NCI-H748 treated with DMSO at 0.1 percent for 48 hours (cell line): ENCODE results near the gene SMPD4.
"Not testable (repeated sequence)": the region's sequence is repeated elsewhere in the genome, so short reads cannot be mapped to it uniquely, and the experiment has no call there.

Experiments
- DNase-seq: peaks from one replicate; lab custom pipeline; 2025; lab: John Stamatoyannopoulos, UW

Gene SMPD4

GRCh38 chr2:130181325-130181879 lies at the start of gene SMPD4:
TSS of gene SMPD4 (minus strand) at chr2:130181602. CDS start at chr2:130176592, 5,010 bp downstream.
- DNase-seq: peak; percentile 75

DNA sequence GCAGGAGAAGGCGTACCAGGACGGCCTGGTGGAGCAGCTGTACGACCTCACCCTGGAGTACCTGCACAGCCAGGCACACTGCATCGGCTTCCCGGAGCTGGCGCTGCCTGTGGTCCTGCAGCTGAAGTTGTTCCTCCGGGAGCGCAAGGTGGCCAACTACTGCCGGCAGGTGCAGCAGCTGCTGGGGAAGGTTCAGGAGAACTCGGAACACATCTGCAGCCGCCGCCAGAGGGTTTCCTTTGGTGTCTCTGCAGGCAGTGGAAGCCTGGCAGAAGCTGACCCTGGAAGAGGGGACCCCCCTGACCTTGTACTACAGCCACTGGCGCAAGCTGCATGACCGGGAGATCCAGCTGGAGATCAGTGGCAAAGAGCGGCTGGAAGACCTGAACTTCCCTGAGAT lies 49.5 kb upstream of the SMPD4 start:
- not testable (repeated sequence) for DNase-seq

- not testable (repeated sequence) for DNase-seq
Measured at GRCh38 chr2:130230376-130230775, 49.0 kb upstream of the SMPD4 start.

DNA sequence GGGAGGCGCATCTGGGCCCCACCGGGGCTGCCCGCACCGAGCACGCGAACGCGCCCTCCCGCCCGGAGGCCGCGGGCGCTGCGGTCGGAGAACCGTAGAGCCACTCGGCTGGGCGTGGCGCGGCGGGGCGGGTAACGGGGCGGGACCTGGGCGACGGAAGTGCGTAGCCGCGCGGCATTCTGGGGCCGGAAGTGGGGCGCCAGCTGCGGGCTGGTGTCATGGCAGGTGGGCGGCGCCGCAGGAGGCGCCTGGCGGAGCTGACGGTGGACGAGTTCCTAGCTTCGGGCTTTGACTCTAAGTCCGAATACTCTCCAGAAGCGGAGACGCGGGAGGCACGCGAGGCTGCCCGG lies 47.7 kb upstream of the SMPD4 start:
- DNase-seq: not testable (repeated sequence)

DNA sequence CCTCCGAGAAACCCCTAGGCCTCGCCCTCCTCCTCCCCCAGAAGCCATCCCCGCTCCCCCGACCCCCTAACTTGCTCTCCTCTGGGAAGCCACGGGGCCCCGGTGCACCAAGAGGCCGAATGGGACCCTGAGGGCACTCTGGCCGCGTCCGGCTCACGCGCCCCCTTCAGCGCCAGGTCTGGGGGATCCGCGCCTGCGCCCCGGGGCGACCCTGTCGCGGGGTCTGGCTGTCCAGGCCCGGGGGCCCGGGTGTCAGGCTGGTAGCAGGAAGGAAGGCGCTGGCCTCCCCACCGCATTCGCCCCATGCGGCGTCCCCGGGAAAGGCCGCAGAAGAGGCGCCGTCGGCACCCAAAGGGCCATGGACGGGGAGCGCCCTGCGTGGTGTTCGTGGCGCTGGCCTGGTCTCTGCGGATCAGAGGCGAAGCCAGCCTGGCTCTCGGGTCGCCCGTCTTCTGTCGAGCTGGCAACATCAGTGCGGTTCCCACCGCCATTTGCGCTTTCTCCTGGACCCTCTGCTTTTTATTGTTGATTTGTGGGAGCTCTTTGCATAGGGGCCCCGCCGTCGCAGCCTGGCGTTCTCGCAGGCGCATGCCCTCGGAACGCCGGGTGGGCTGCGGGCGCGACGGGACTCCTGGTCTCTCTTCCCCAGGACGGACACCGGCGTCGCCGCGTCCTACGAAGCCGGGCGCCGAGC lies 47.2 kb upstream of the SMPD4 start:
- not testable (repeated sequence) for DNase-seq

DNA sequence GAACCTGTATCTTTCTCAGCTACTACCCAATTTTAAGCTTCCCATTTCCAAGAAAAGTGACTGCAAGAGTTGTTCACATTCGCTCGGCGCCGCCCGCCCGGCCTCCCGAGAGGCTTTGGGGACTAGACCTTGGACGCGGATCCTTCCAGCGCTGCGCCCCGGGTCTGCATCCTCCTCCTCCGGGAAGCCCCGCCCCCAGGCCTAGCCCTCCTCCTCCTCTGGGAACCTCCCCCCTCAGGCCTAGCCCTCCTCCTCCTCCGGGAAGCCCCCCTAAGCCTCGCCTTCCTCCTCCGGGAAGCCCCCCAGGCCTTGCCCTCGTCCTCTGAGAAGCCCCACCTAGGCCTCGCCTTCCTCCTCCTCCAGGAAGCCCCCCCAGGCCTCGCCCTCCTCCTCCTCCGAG lies 46.6 kb upstream of the SMPD4 start:
- DNase-seq: not testable (repeated sequence)

DNA sequence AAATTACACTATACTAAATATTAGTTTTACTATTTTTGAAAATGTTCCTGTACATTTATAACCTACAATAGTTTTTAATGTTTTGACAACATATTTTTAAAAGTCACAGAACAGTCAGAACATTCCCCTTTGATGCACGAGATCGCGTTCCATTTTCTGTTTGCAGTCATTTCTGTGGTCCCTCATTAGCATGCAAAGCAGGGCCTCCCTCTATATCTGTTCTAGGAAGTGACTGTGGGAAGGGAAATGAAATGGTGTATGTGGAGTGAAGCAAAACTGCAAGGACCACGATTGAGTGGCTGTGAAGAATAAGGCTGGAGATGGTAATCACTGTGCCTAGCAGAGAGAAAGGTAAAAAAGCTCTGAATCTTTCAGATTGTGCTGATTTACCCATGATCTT lies 41.1 kb upstream of the SMPD4 start:
- DNase-seq: not testable (repeated sequence)

DNA sequence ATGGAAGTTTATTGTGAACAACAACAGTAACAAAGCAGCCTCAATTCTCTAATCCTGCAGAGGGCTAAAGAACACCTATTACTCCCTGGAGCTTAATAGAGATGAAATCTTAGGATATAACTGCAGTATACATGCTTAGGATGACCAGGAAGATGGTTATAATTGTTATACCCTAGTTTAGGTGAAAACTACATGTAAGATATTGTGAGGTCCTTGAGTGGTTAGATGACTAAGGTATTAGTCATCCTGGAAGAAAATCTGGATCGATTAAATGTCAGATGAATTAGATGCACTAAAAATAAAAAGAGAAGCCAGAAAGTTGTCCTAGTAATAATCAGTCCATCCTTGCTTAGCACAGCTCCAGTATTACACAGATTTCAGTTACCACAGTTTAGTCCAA lies 39.1 kb upstream of the SMPD4 start:
- DNase-seq: not testable (repeated sequence)

DNA sequence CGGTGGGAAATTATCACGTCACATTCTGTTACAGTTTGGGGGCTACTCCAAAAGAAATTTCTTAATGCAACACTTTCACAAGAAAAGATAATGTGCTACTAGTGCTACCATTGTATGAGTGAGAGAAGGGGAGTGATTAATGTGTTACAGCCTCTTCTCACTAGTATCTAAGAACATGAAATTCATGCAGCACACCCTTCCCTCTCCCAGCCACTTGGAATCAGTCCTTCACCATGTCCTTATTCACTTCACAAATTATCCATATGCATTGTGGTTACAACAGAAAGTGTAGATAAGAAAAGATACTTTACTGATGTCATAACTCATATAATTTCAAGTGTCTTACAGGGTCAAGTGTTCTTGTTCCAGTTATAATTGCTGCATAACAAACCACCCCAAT lies 37.7 kb upstream of the SMPD4 start:
- not testable (repeated sequence) for DNase-seq

DNA sequence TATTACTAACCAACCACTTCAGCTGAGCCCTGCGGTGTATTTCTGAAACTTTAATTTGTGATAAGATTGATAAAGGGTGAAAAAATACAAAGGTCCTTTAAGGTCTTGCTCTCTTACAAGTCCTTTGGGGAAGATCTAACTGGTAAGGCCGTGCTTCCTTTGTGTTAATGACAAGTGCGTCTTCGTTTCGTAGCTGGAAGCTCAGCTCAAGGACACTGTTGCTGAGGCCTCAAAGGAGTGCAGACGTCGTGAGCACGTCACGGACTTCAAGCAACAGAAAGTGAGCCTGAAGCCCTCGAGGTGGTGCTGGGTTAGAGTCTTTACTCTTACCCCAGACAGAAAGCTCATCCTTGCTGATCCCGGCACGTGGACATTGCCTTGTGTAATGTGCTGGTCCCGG lies 25.6 kb upstream of the SMPD4 start:
- not testable (repeated sequence) for DNase-seq

DNA sequence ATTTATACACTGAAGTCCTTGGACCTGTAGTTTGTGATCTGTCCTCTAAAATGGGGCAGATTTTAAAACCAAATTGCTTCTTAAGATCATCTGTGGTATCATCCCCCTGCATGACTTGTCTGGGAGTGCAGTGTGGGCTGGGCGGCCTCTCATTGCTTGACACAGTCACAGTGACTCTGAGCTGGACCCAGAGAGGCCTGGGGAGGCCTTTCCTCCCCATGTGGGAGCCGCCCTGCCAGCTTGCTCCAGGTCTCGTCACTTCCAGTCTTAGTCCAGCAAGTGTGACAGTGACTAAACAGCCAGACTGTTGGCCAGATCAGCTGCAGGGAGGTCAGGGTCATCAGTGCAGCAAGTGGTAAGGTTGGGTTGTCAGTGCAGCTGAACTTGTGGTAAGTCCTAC lies 21.7 kb upstream of the SMPD4 start:
- DNase-seq: not testable (repeated sequence)

- DNase-seq: not testable (repeated sequence)
Measured at GRCh38 chr2:130202518-130202917, 21.1 kb upstream of the SMPD4 start.

DNA sequence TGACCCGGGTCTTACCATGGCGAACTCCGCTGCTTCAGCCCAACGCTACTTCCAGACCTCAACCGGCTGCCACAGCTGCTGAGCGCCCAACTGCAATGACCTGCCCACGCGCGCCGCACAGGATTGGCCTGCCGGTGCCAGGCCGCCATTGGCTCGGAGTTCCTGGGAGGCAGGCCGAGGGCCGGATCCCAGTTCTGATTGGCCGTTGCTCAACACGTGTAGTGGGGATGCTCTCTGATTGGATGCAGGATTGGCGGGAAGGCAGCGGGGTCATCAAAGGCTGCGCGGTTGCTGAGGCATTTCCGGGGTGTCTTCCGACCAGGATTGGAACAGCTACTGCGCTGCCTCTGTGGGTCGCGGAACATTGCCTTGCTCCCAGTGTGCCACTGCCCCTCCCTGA lies 16.9 kb upstream of the SMPD4 start, which contains the start of gene TUBA3E:
Gene TUBA3E, minus strand, starts transcription at position 97 of the 400 bp plus-strand sequence. Its CDS starts 79 bp downstream, at position 18.
- DNase-seq: no peak

GRCh38 chr2:130196052-130196451 lies 14.7 kb upstream of the SMPD4 start:
- DNase-seq: not testable (repeated sequence)

GRCh38 chr2:130195089-130195635 lies 13.8 kb upstream of the SMPD4 start:
- not testable (repeated sequence) for DNase-seq

GRCh38 chr2:130193824-130194223 lies 12.4 kb upstream of the SMPD4 start:
- DNase-seq: not testable (repeated sequence)

- not testable (repeated sequence) for DNase-seq
Measured at GRCh38 chr2:130192451-130192850, 11.0 kb upstream of the SMPD4 start.

DNA sequence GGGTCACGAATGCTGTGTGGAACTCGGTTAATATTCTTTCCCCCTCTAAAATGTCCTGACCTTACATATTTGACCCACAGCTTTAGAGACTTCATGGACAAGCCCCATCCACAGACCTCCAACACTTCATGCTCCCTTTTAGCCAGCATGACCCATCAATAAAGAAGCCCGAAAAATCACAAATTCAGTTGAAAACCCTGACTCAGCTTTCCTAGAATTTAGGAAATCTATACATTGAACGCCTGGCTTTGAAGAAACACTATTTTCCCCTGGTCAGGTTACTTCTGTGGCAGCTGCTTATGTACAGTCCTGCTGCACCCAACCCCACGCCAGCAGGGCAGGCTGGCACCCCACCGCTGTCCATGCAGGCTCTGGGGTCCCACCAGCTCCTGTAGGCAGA lies 9.9 kb upstream of the SMPD4 start:
- not testable (repeated sequence) for DNase-seq

GRCh38 chr2:130190237-130190636 lies 8.8 kb upstream of the SMPD4 start:
- DNase-seq: no peak

GRCh38 chr2:130188958-130189357 lies 7.6 kb upstream of the SMPD4 start:
- DNase-seq: not testable (repeated sequence)

DNA sequence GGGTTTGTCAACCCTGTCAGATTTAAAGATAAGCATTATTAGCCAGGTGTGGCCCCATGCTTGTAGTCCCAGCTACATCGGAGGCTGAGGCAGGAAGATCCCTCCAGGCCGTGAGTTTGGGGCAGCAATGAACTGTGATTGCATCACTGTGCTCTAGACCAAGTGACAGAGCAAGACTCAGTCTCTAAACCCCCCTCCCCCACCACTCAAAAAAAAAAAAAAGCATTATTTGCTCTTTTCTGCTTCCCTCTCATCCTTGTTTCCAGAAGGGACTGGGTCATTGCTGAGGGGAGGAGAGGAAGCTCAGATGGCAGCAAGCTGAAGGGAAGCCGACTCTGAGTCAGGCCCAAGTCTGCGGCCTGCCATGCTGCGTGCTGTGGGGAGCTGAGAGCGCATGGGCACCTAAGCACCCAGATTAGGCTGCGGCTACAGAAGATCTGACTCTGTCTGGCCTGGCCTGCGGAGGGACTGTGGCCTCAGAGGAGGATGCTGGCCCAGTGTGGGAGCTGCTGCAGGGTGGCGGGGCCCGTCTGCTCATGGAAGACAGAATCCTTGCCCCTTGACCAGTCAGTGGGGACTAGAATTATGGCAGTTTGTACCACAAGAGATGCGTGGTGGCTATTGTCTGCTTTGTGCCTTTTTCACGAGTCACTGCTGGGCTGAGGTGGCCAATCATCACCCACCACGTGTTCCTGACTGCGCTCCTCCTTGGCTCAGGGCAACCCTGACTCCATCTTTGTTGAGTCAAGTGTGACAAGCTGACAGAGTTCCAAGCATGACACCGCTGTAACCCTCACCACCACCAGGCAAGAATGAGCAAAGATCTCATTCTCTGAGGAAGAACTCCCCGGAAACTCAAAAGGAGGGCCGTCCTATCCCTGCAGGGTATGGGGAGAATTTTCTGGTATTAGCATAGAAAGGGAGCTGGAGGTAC lies 6.7 kb upstream of the SMPD4 start:
- DNase-seq: not testable (repeated sequence)

DNA sequence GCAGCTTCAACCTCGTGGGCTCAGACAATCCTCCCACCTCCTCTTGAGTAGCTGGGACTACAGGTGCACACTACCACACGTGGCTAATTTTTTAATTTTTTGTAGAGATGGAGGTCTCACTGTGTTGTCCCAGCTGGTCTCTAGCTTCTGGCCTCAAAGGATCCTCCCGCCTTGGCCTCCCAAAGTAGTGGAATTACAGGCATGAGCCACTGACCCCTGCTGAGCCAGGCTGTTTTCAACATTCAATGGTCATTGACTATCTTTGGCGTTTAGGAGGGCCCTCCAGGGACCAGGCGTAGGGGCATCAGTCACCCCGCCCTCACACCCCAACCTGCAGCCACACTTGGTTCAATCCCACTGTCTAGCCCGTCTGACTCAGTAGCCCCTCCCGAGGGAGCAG lies 5.9 kb upstream of the SMPD4 start:
- no peak for DNase-seq
